Neutrophil (primary cell): ENCODE data around the gene NUDT22.

Source experiments
- H3K27ac ChIP-seq: fragments of 200-600 bp; sonication (generic); 2 replicates; pipeline ENCODE4 v1.5.1; 2016; ENCODE audit warnings: mild to moderate bottlenecking, moderate library complexity
- H3K27me3 ChIP-seq: fragments of 200-600 bp; sonication (generic); 2 replicates; pipeline ENCODE4 v1.6.0; 2016; ENCODE audit warnings: mild to moderate bottlenecking
- H3K36me3 ChIP-seq: fragments of 200-600 bp; sonication (generic); 2 replicates; pipeline ENCODE4 v1.5.1; 2017
- H3K4me1 ChIP-seq, 2 experiments: fragments of 200-600 bp in 1 of 2; sonication (generic) in 1 of 2; 1 replicate in 1 of 2; 2 replicates in 1 of 2; pipeline versions ENCODE4 v1.5.1 to v1.6.1; 2013 to 2016; ENCODE audit warnings: low read depth in 1 of 2, low read length in 1 of 2, mild to moderate bottlenecking in 1 of 2, moderate library complexity in 1 of 2; ENCODE audit not compliant: control insufficient read depth in 1 of 2, insufficient read depth in 1 of 2
- H3K4me3 ChIP-seq, 2 experiments: fragments of 200-600 bp in 1 of 2; sonication (generic) in 1 of 2; 1 replicate in 1 of 2; 2 replicates in 1 of 2; pipeline ENCODE4 v1.5.1; 2013 to 2016; ENCODE audit warnings: low read depth in 1 of 2, low read length in 1 of 2, mild to moderate bottlenecking in 1 of 2, moderate library complexity in 1 of 2
- H3K9me3 ChIP-seq: fragments of 200-600 bp; sonication (generic); 2 replicates; pipeline ENCODE4 v1.5.1; 2016
- TF ChIP-seq, protein P1 (sequence below): fragments of 200-600 bp; sonication (generic); IDR thresholded peaks from 2 replicates; pipeline ENCODE4 v1.5.1; 2016; ENCODE audit warnings: antibody characterized with exemption

Gene NUDT22

DNA sequence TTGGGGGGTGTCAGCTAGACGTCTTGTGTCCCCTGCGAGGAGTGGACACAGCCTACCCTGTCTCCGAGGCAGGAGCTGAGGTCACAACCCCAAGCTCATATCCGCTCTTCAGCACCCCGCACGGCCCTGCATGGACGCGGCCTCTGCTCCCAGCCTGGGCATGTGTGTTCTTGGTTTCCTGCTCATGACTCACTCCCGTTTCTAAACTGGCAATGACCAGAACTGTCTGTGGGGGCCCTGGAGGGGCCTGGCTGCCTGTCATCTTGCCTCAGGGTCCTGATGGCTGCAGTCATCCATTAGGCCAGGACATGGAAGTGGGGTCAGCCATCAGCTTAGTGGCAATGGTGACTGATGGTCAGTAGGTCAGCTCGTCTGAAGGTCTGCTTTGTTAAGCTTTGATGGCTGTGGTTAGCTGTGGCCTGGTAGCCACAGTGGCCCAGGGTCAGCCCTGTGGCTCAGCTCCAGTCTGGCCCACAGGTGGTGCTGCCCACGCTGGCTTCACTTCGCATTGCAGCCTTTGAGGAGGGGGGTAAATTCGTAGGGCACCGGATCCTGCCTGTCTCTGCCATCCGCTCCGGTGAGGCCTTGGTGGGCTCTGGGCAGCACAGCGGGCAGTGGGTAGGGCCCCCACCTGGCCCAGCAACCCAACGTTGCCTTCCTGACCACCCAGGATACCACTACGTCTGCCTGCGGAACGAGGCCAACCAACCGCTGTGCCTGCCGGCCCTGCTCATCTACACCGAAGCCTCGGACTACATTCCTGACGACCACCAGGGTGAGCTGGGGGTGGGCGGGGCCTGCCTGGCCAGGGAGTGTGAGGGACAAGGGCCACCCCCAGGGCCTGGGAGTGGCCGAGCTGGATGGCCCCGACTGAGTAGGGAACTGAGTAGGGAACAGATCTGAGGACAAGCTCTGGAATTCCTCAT is 37.2 kb downstream of the NUDT22 start:
- TF ChIP-seq, protein P1, sequence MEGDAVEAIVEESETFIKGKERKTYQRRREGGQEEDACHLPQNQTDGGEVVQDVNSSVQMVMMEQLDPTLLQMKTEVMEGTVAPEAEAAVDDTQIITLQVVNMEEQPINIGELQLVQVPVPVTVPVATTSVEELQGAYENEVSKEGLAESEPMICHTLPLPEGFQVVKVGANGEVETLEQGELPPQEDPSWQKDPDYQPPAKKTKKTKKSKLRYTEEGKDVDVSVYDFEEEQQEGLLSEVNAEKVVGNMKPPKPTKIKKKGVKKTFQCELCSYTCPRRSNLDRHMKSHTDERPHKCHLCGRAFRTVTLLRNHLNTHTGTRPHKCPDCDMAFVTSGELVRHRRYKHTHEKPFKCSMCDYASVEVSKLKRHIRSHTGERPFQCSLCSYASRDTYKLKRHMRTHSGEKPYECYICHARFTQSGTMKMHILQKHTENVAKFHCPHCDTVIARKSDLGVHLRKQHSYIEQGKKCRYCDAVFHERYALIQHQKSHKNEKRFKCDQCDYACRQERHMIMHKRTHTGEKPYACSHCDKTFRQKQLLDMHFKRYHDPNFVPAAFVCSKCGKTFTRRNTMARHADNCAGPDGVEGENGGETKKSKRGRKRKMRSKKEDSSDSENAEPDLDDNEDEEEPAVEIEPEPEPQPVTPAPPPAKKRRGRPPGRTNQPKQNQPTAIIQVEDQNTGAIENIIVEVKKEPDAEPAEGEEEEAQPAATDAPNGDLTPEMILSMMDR: no peak
- Histone ChIP-seq H3K36me3 (peaks cover 65% of the 10 kb centered on the region), H3K9me3 (no peaks in the 10 kb centered on the region), H3K4me3 (no peak overlapping the region), H3K27ac (no peak overlapping the region), H3K27me3 (no peaks in the 10 kb centered on the region), H3K4me1 (peaks cover 8% of the 10 kb centered on the region in 2 experiments)

DNA sequence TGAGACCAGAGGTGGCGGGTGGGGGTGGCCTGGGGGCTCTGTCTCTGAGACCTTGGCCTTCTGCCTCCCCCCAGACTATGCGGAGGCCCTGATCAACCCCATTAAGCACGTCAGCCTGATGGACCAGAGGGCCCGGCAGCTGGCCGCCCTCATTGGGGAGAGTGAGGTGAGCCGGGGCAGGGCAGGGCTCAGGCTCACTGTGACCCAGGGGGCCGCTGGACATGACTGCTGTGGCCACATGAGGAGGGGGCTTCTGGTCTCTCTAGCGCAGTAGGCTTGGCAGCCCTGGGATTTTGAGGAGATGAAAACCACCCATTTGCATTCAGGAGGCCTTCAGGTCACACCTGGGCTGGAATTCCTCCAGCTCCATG is 37.9 kb downstream of the NUDT22 start:
- no peaks in the 10 kb centered on the region for H3K9me3 ChIP-seq
- H3K4me1 ChIP-seq: peaks cover 14 to 15% of the 10 kb centered on the region in 2 experiments
- no peak overlapping the region for H3K27ac ChIP-seq
- no peaks in the 10 kb centered on the region for H3K27me3 ChIP-seq
- TF ChIP-seq, protein P1: no peak
- H3K36me3 ChIP-seq: peaks cover 58% of the 10 kb centered on the region
- no peak overlapping the region for H3K4me3 ChIP-seq

GRCh38 chr11:64264371-64264852 is 38.3 kb downstream of the NUDT22 start:
- Histone ChIP-seq H3K27ac (no peak overlapping the region), H3K36me3 (peaks cover 53% of the 10 kb centered on the region), H3K4me3 (no peak overlapping the region), H3K27me3 (no peaks in the 10 kb centered on the region), H3K9me3 (no peaks in the 10 kb centered on the region), H3K4me1 (peaks cover 18 to 19% of the 10 kb centered on the region in 2 experiments)
- TF ChIP-seq, protein P1: no peak

DNA sequence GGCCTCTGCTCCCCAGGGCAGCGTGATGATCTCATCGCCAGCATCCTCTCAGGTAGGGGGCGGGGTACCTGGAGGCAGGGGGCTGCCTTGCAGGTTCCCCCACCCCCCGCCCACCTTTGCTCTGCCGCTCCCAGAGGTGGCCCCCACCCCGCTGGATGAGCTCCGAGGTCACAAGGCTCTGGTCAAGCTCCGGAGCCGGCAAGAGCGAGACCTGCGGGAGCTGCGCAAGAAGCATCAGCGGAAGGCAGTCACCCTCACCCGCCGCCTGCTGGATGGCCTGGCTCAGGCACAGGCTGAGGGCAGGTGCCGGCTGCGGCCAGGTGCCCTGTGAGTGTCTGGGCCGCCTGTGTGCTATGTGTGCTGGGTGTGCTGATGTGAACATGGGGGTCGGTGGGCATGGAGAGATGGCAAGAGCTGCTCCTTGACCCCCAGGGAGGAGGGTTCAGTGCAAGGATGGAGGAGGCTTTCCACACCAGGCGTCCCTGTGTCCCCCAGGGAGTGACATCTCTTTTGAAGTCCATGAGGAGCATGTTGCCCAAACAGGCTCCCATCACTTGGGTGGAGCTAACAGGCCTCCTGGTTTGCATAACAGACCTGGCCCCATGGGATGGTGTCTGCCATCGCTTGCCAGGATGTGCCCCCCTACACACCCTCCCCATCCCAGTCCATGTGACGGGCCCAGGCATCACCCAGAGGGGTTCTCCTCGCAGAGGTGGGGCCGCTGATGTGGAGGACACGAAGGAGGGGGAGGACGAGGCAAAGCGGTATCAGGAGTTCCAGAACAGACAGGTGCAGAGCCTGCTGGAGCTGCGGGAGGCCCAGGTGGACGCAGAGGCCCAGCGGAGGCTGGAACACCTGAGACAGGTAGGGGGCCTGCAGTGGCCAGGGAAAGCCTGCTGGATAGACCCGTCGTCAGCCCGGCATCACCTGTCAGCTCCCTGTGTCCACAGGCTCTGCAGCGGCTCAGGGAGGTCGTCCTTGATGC is 39.4 kb downstream of the NUDT22 start:
- peaks cover 52% of the 10 kb centered on the region for H3K36me3 ChIP-seq
- TF ChIP-seq, protein P1: no peak
- H3K4me3 ChIP-seq: no peak overlapping the region
- no peak overlapping the region for H3K27ac ChIP-seq
- H3K9me3 ChIP-seq: no peaks in the 10 kb centered on the region
- H3K27me3 ChIP-seq: no peaks in the 10 kb centered on the region
- peaks cover 22 to 24% of the 10 kb centered on the region in 2 experiments for H3K4me1 ChIP-seq

DNA sequence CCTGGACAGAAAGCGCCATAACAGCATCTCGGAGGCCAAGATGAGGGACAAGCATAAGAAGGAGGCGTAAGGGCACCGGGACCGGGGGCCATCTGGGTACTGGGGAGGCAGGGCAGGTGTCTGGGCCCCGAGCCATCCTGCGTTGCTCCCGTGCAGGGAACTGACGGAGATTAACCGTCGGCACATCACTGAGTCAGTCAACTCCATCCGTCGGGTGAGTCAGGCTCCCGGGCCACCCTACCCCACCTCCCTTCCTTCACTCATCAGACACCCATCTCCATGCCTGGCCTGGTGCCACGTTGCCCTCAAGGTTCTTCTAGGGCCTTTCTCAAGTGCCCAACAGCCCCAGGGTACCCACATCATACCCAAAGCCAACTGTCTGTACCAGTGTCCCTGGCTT is 40.3 kb downstream of the NUDT22 start:
- Histone ChIP-seq H3K9me3 (no peaks in the 10 kb centered on the region), H3K4me3 (no peak overlapping the region), H3K27ac (no peak overlapping the region), H3K27me3 (no peaks in the 10 kb centered on the region), H3K36me3 (peaks cover 52% of the 10 kb centered on the region), H3K4me1 (peaks cover 27 to 28% of the 10 kb centered on the region in 2 experiments)
- TF ChIP-seq, protein P1: no peak
